Measurements from ENCODE around the gene FOXF1. TPM values are rescaled to one million over a fixed set of nuclear protein-coding genes. Genes with fewer than 3 reads are reported as not detected.

Gene FOXF1
- total and polyA plus RNA-seq, 2 of the 13 experiments (the other 11 are each of a cell fraction or from before 2014, with no cell fraction given) = not detected

DNA sequence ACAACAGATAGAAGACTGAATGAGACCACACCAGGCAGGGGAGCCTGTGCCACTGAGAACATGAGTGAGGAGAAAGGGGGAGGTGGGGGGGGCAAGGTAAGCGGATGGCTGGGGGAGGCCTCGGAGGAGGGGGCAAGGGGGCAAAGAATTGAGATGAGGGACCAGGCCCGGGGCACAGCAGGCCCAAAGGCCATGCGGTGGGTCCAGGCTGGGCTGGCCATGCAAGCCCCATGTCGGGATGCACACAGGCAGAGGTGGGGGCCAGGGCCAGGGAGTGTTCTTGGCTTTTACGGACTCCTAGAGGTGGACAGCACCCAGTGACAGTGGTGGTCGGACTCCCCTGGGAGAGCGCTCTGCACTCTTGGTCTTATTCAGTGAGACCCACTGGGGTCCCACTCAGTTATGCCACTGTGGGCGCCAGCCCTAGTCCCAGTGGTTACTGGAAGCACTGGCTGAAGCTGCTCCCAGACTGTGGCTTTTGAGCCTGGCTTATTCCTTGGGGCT is 49.5 kb downstream of the FOXF1 start:
- no TSS peak for BruUV-seq (replicated peaks)
- Histone ChIP-seq H2AFZ (ENCODE audit: low read length) (no peak overlapping the region), H4K20me1 (ENCODE audit: insufficient read depth, low read length) (no peaks in the 10 kb centered on the region), H3K9me3 (ENCODE audit: low read length) (no peaks in the 10 kb centered on the region), H3K36me3 (replicated peaks in 1 of 2; ENCODE audit: control insufficient read depth in 1 of 2, insufficient read depth in 2 of 2, low read length in 2 of 2) (no peaks in the 10 kb centered on the region), H3K4me3 (replicated peaks in 1 of 3; ENCODE audit: insufficient read depth in 1 of 3, low read depth in 2 of 3, low read length in 3 of 3) (no peak overlapping the region), H3K9ac (ENCODE audit: insufficient read depth, low read depth, low read length) (no peak overlapping the region), H3K79me2 (ENCODE audit: insufficient read depth, low read length) (peaks cover under 1% of the 10 kb centered on the region), H3K27me3 (ENCODE audit: control insufficient read depth in 1 of 2, insufficient read depth in 2 of 2, low read length in 2 of 2) (peaks cover 0 to 27% of the 10 kb centered on the region in 2 experiments; a peak in 3 of 5 replicates), H3K4me1 (ENCODE audit: insufficient read depth, low read length) (peaks cover 10% of the 10 kb centered on the region), H3K4me2 (ENCODE audit: low read depth, low read length) (no peak overlapping the region), H3K27ac (ENCODE audit: extremely low read length, insufficient read depth, low read length) (no peak overlapping the region)
- CTCF ChIA-PET (ENCODE audit: low intra/inter-chr PET ratio, low total read pairs) = no interaction called here
- TF ChIP-seq, protein P1, sequence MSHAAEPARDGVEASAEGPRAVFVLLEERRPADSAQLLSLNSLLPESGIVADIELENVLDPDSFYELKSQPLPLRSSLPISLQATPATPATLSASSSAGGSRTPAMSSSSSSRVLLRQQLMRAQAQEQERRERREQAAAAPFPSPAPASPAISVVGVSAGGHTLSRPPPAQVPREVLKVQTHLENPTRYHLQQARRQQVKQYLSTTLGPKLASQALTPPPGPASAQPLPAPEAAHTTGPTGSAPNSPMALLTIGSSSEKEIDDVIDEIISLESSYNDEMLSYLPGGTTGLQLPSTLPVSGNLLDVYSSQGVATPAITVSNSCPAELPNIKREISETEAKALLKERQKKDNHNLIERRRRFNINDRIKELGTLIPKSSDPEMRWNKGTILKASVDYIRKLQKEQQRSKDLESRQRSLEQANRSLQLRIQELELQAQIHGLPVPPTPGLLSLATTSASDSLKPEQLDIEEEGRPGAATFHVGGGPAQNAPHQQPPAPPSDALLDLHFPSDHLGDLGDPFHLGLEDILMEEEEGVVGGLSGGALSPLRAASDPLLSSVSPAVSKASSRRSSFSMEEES (CRISPR knock-in tag; IDR thresholded peaks at IDR 0.05) = no peak
- TF ChIP-seq CHCHD3 (CRISPR knock-in tag; IDR thresholded peaks at IDR 0.05) (no peak), POGZ (CRISPR knock-in tag; IDR thresholded peaks at IDR 0.05) (no peak), ZFP36L1 (CRISPR knock-in tag; IDR thresholded peaks at IDR 0.05) (no peak), MLLT10 (CRISPR knock-in tag; IDR thresholded peaks at IDR 0.05) (no peak), SATB2 (CRISPR knock-in tag; IDR thresholded peaks at IDR 0.05) (no peak), ZBTB8A (CRISPR knock-in tag; IDR thresholded peaks at IDR 0.05; ENCODE audit: borderline replicate concordance, low read depth) (no peak), HNRNPLL (IDR thresholded peaks at IDR 0.05; ENCODE audit: low read depth, low read length, poor library complexity, severe bottlenecking) (no peak), ARNT (IDR thresholded peaks at IDR 0.05) (no peak), CHD2 (IDR thresholded peaks at IDR 0.05; ENCODE audit: low read depth, low read length) (no peak), ASH2L (IDR thresholded peaks at IDR 0.05; ENCODE audit: insufficient read length, low read depth, low read length) (no peak), NCOA1 (CRISPR knock-in tag; IDR thresholded peaks at IDR 0.05) (no peak)
- TF ChIP-seq, protein P2, sequence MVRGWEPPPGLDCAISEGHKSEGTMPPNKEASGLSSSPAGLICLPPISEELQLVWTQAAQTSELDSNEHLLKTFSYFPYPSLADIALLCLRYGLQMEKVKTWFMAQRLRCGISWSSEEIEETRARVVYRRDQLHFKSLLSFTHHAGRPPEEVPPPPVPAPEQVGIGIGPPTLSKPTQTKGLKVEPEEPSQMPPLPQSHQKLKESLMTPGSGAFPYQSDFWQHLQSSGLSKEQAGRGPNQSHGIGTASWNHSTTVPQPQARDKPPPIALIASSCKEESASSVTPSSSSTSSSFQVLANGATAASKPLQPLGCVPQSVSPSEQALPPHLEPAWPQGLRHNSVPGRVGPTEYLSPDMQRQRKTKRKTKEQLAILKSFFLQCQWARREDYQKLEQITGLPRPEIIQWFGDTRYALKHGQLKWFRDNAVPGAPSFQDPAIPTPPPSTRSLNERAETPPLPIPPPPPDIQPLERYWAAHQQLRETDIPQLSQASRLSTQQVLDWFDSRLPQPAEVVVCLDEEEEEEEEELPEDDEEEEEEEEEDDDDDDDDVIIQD (CRISPR knock-in tag; IDR thresholded peaks at IDR 0.05; ENCODE audit: low read depth) = no peak
- FAIRE-seq (no peak), ATAC-seq (no peak), DNase-seq (ENCODE audit: low spot score) (no peak)
- WGBS (ENCODE audit: low lambda C conversion rate) = 13% methylated on average over 5 of the region's 9 CpGs
- intact Hi-C loops (cut with micrococcal nuclease; ENCODE audit: unreplicated experiment) (loop anchor here (5.0 kb wide), 1 partner anchor 737 kb away; no protein-coding TSS in a partner anchor), in situ Hi-C loops (cut with HindIII; ENCODE audit: extremely low pct_ligation_motif_present, low pct_unique_long_range_greater_than_20kb) (loop anchor here (10.0 kb wide), 3 partner anchors 315 to 715 kb away; no protein-coding TSS in a partner anchor)
- POLR2A ChIA-PET = no interaction called here

Measured in HepG2 (cell line).